Hepatocyte (in vitro differentiated cells): Measurements from ENCODE around the gene HCN2. TPM values are rescaled to one million over a fixed set of nuclear protein-coding genes. Genes with fewer than 3 reads are reported as not detected.

Source experiments
- DNase-seq: peaks from one replicate; pipeline ENCODE4 v3.0.0-alpha.2; 2016; ENCODE audit warnings: low spot score
- H2AFZ ChIP-seq: fragments of 200-600 bp; sonication (generic); 2 replicates; pipeline ENCODE4 v1.6.0; 2016; ENCODE audit warnings: antibody characterized with exemption, mild to moderate bottlenecking
- H3K27ac ChIP-seq: fragments of 200-600 bp; sonication (generic); 2 replicates; pipeline ENCODE4 v1.5.1; 2016; ENCODE audit warnings: mild to moderate bottlenecking
- H3K27me3 ChIP-seq: fragments of 200-600 bp; sonication (generic); 2 replicates; pipeline ENCODE4 v1.6.1; 2016
- H3K36me3 ChIP-seq: fragments of 200-600 bp; sonication (generic); replicated peaks from 2 replicates; pipeline ENCODE4 v1.5.1; 2016; ENCODE audit warnings: low read depth; ENCODE audit not compliant: insufficient read depth
- H3K4me1 ChIP-seq: fragments of 200-600 bp; sonication (generic); 2 replicates; pipeline ENCODE4 v1.5.1; 2016; ENCODE audit warnings: mild to moderate bottlenecking, moderate library complexity; ENCODE audit not compliant: insufficient read depth
- H3K4me2 ChIP-seq: fragments of 200-600 bp; sonication (generic); 2 replicates; pipeline ENCODE4 v1.6.0; 2016
- H3K4me3 ChIP-seq: fragments of 200-600 bp; sonication (generic); 2 replicates; pipeline ENCODE4 v1.5.1; 2016; ENCODE audit warnings: mild to moderate bottlenecking
- H3K79me2 ChIP-seq: fragments of 200-600 bp; sonication (generic); 2 replicates; pipeline ENCODE4 v1.6.0; 2017; ENCODE audit warnings: mild to moderate bottlenecking
- H3K9me2 ChIP-seq: fragments of 200-600 bp; sonication (generic); replicated peaks from 2 replicates; pipeline ENCODE4 v1.6.0; 2017; ENCODE audit warnings: mild to moderate bottlenecking; ENCODE audit not compliant: insufficient read depth
- H3K9me3 ChIP-seq: fragments of 200-600 bp; sonication (generic); 2 replicates; pipeline ENCODE4 v1.5.1; 2016; ENCODE audit warnings: low read depth, mild to moderate bottlenecking
- H4K20me1 ChIP-seq: fragments of 200-600 bp; sonication (generic); 2 replicates; pipeline ENCODE4 v1.6.0; 2016; ENCODE audit warnings: mild to moderate bottlenecking; ENCODE audit not compliant: insufficient read depth, poor library complexity, severe bottlenecking
- EZH2 ChIP-seq: fragments of 200-600 bp; sonication (generic); IDR thresholded peaks from 2 replicates; pipeline ENCODE4 v1.6.1; 2016; ENCODE audit warnings: antibody characterized with exemption, mild to moderate bottlenecking, borderline replicate concordance
- EZH2phosphoT487 ChIP-seq: fragments of 200-600 bp; sonication (generic); IDR thresholded peaks from one replicate; pipeline ENCODE4 v1.6.1; 2018; ENCODE audit warnings: antibody characterized with exemption, mild to moderate bottlenecking, low read depth, moderate library complexity; ENCODE audit not compliant: unreplicated experiment, severe bottlenecking
- WGBS: methylation state at CpG from one replicate; pipeline ENCODE4 v1.1.6; 2016; ENCODE audit warnings: low lambda C conversion rate; ENCODE audit errors: missing lambda C conversion rate; 5-methylcytosine and 5-hydroxymethylcytosine counted together
- polyA plus RNA-seq: library from polyadenylated mRNA; unstranded; fragments of >200 nt; fragmentation: Nextera tagmentation; extraction: Ambion mirVana; gene quantifications from 2 replicates; pipeline ENCODE4 v1.2.1, GENCODE V29; 2016
- total RNA-seq: library from RNA; depleted of rRNA; stranded (reverse); fragments of >200 nt; gene quantifications from 2 replicates; pipeline ENCODE4 v1.2.3, GENCODE V29; 2014
- TF ChIP-seq, protein P1 (sequence below): fragments of 200-600 bp; sonication (generic); IDR thresholded peaks from 2 replicates; pipeline ENCODE4 v1.5.1; 2016; ENCODE audit warnings: antibody characterized with exemption, mild to moderate bottlenecking; ENCODE audit not compliant: poor library complexity

HCN2 gene
- total and polyA plus RNA-seq, 2 experiments from 2014 or later: 0.16 to 0.30 TPM

DNA sequence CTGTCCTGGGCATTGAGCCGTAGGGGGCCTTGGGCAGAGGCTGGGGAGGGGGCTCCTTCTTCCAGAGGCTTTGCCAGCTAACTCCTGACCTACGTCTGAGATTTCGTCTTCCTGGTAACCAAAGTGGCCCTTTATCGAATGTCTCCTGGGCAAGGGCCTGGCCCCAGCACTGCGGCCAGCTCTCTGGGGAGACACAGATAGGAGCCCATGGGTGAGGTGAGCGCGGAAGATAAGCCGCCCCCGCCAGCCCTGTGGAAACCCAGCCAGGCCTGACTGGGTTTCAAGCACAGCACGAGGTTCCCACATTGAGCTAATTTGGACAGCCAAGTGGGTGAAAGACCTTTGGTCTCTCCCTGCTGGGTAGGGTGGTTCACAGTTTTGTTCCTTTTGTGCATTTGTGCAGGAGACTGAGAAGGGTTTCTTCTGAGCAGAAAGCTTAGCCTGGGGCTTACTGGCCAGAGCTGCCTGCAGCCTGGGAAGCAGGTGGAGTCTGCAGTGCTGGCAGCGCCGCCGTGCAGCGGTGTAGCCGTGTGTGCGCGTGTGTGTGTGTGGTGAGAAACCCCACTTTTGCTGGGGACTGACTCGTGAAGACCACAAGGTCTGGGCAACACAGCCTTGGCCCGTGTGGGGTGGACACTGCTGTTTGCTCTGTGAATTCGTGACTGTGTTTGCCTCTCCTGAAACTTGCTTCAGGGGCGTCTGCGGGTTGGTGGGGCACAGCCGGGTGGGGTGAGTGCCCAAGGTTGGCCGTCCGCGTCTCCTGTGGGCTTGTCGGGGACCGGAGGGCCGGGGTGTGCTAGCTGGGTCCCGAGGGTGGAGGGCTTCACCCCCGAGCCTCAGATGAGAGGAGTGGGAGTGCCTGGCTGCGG lies 14.8 kb upstream of the HCN2 start:
- Histone ChIP-seq H3K4me3 (no peak overlapping the region), H3K79me2 (peaks cover 74% of the 10 kb centered on the region), H3K4me1 (peaks cover 31% of the 10 kb centered on the region), H3K9me2 (no peaks in the 10 kb centered on the region), H3K9me3 (no peaks in the 10 kb centered on the region), H2AFZ (no peak overlapping the region), H3K4me2 (peak overlapping the region; percentile 99), H3K27ac (peak overlapping the region; percentile 70), H3K36me3 (no peaks in the 10 kb centered on the region), H3K27me3 (no peaks in the 10 kb centered on the region), H4K20me1 (peaks cover 70% of the 10 kb centered on the region)
- DNase-seq: peak; percentile 55
- 36% methylated on average over 31 of the region's 32 CpGs for WGBS
- TF ChIP-seq EZH2phosphoT487 (no peak), EZH2 (no peak)
- TF ChIP-seq, protein P1, sequence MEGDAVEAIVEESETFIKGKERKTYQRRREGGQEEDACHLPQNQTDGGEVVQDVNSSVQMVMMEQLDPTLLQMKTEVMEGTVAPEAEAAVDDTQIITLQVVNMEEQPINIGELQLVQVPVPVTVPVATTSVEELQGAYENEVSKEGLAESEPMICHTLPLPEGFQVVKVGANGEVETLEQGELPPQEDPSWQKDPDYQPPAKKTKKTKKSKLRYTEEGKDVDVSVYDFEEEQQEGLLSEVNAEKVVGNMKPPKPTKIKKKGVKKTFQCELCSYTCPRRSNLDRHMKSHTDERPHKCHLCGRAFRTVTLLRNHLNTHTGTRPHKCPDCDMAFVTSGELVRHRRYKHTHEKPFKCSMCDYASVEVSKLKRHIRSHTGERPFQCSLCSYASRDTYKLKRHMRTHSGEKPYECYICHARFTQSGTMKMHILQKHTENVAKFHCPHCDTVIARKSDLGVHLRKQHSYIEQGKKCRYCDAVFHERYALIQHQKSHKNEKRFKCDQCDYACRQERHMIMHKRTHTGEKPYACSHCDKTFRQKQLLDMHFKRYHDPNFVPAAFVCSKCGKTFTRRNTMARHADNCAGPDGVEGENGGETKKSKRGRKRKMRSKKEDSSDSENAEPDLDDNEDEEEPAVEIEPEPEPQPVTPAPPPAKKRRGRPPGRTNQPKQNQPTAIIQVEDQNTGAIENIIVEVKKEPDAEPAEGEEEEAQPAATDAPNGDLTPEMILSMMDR: no peak

- peaks cover 78% of the 10 kb centered on the region for H4K20me1 ChIP-seq
Observed at GRCh38 chr19:575527-576506, 13.9 kb upstream of the HCN2 start.

GRCh38 chr19:576768-577438 lies 12.8 kb upstream of the HCN2 start:
- TF ChIP-seq, protein P1: no peak
- TF ChIP-seq EZH2phosphoT487 (no peak), EZH2 (no peak)
- Histone ChIP-seq H3K4me2 (no peak overlapping the region), H3K79me2 (peaks cover 81% of the 10 kb centered on the region), H3K9me2 (no peaks in the 10 kb centered on the region), H3K9me3 (no peaks in the 10 kb centered on the region), H2AFZ (no peak overlapping the region), H4K20me1 (peaks cover 85% of the 10 kb centered on the region), H3K36me3 (no peaks in the 10 kb centered on the region), H3K4me1 (peaks cover 31% of the 10 kb centered on the region), H3K27ac (no peak overlapping the region), H3K4me3 (no peak overlapping the region), H3K27me3 (no peaks in the 10 kb centered on the region)
- 87% methylated on average over 28 of the region's 28 CpGs for WGBS
- DNase-seq: no peak

More at GRCh38 chr19:575527-576506, 13.9 kb upstream of the HCN2 start:
- DNase-seq: peak; percentile 48
- H3K4me1 ChIP-seq: peaks cover 31% of the 10 kb centered on the region
- no peak overlapping the region for H2AFZ ChIP-seq
- peak overlapping the region; percentile 99 for H3K4me2 ChIP-seq
- no peaks in the 10 kb centered on the region for H3K27me3 ChIP-seq
- no peak overlapping the region for H3K4me3 ChIP-seq
- no peak for TF ChIP-seq EZH2
- no peak for TF ChIP-seq EZH2phosphoT487
- peaks cover 81% of the 10 kb centered on the region for H3K79me2 ChIP-seq
- H3K36me3 ChIP-seq: no peaks in the 10 kb centered on the region
- no peak overlapping the region for H3K27ac ChIP-seq
- H3K9me3 ChIP-seq: no peaks in the 10 kb centered on the region
- H3K9me2 ChIP-seq: no peaks in the 10 kb centered on the region
- 86% methylated on average over 26 of the region's 38 CpGs for WGBS
